Activated T-cell treated with anti-CD3 and anti-CD28 coated beads for 1 hour (primary cell): Measurements from ENCODE around the gene PRKN.

Experiments
- DNase-seq: peaks from one replicate; pipeline ENCODE4 v3.0.0-alpha.2; 2020; ENCODE audit warnings: low read depth

Gene PRKN

GRCh38 chr6:162373868-162374267, 353.7 kb downstream of the PRKN start:
- DNase-seq: no peak

GRCh38 chr6:162373192-162373591, 354.4 kb downstream of the PRKN start:
- no peak for DNase-seq

GRCh38 chr6:162372106-162372505, 355.5 kb downstream of the PRKN start:
- no peak for DNase-seq

- DNase-seq: no peak
These were observed 356.4 kb downstream of the PRKN start for GRCh38 chr6:162371121-162371520.

GRCh38 chr6:162369091-162369490, 358.5 kb downstream of the PRKN start:
- DNase-seq: no peak

- DNase-seq: no peak
These were observed 363.1 kb downstream of the PRKN start for GRCh38 chr6:162364488-162364887.

- no peak for DNase-seq
These were observed 363.8 kb downstream of the PRKN start for GRCh38 chr6:162363757-162364156.

GRCh38 chr6:162360901-162361567, 366.5 kb downstream of the PRKN start:
- no peak for DNase-seq

GRCh38 chr6:162358625-162359024, 368.9 kb downstream of the PRKN start:
- no peak for DNase-seq

- DNase-seq: no peak
These were observed 382.5 kb downstream of the PRKN start for GRCh38 chr6:162345051-162345511.

- DNase-seq: no peak
These were observed 382.9 kb downstream of the PRKN start for GRCh38 chr6:162344646-162345010.

GRCh38 chr6:162343936-162344645, 383.5 kb downstream of the PRKN start:
- no peak for DNase-seq

- DNase-seq: no peak
These were observed 384.2 kb downstream of the PRKN start for GRCh38 chr6:162343198-162343935.

GRCh38 chr6:162337412-162337811, 390.2 kb downstream of the PRKN start:
- no peak for DNase-seq

- DNase-seq: no peak
These were observed 391.2 kb downstream of the PRKN start for GRCh38 chr6:162336359-162336758.

- DNase-seq: no peak
These were observed 395.2 kb downstream of the PRKN start for GRCh38 chr6:162332365-162332764.

GRCh38 chr6:162331911-162332310, 395.7 kb downstream of the PRKN start:
- no peak for DNase-seq

- DNase-seq: no peak
These were observed 401.7 kb downstream of the PRKN start for GRCh38 chr6:162325826-162326225.

GRCh38 chr6:162325051-162325450, 402.5 kb downstream of the PRKN start:
- no peak for DNase-seq

- no peak for DNase-seq
These were observed 412.3 kb downstream of the PRKN start for GRCh38 chr6:162315291-162315690.

- DNase-seq: no peak
These were observed 413.5 kb downstream of the PRKN start for GRCh38 chr6:162313922-162314660.

- no peak for DNase-seq
These were observed 419.7 kb downstream of the PRKN start for GRCh38 chr6:162307865-162308264.
